Fibroblast of peridontal ligament (primary cell): ENCODE measurements around the gene ARHGEF2.
A peak's percentile ranks its signal among the peaks of the same experiment; 100 is the strongest.
"Not testable (repeated sequence)": the region's sequence is repeated elsewhere in the genome, so short reads cannot be mapped to it uniquely, and the experiment has no call there.

Experiments used
- DNase-seq: peaks from one replicate; pipeline ENCODE4 v3.0.0-alpha.2; 2010; ENCODE audit errors: extremely low read depth

The ARHGEF2 gene

GRCh38 chr1:155990005-155990739 lies 11.8 kb upstream of the ARHGEF2 start:
- DNase-seq, result no peak

- peak; percentile 78 for DNase-seq
Measured at GRCh38 chr1:155989242-155990004, 11.1 kb upstream of the ARHGEF2 start.

DNA sequence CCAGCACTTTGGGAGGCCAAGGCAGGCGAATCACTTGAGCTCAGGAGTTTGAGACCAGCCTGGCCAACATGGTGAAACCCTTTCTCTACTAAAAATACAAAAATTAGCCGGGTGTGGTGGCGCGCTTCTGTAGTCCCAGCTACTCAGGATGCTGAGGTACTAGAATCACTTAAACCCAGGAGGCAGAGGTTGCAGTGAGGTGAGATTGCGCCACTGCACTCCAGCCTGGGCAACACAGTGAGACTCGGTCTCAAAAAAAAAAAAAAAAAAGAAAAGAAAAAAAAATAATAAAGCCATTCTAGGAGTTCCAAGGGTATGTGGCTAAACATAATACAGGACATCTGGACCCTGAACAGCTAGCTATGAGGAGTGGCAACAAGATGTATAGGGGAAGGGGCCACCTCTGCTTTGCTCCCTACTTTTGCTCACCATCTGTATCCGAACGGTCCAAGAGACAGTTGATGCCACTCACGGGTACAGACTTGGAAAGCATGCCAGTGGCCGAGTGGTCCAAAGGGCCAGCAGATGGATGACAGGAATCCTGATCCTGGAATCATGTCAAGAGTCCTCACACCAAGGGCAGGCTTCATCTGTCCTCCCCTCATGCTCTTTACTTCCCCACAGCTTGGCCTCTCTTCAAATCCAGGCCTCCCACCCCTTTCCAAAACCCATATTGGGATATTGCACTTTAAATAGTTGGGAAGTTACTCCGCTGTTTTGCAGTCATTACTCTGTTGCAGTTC lies 6.7 kb upstream of the ARHGEF2 start:
- DNase-seq, result not testable (repeated sequence)

DNA sequence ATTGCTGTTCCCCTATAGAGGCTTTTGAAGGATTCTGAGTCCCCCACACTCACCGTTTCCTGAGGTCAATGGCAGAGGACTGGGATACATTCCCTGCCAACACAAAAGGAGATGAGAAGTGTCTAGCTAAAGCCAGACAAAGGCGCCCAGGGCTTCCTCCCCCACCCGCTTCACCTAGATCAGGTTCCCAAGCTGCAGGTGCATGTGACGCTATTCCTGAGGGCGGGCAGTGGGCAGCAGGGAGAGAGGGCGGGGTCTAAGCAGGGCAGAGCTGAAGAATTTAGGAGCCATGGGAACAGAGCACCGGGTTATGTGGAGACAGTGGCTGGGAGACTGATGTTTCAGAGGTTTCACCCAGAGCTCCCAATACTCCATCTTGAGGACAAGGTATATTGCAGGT lies 6.0 kb upstream of the ARHGEF2 start:
- no peak for DNase-seq

- DNase-seq, result peak; percentile 100
Measured at GRCh38 chr1:155983191-155984024, 5.1 kb upstream of the ARHGEF2 start.

- DNase-seq, result no peak
Measured at GRCh38 chr1:155982106-155982505, 3.8 kb upstream of the ARHGEF2 start.

GRCh38 chr1:155981266-155982088 lies 3.1 kb upstream of the ARHGEF2 start:
- peak; percentile 71 for DNase-seq

DNA sequence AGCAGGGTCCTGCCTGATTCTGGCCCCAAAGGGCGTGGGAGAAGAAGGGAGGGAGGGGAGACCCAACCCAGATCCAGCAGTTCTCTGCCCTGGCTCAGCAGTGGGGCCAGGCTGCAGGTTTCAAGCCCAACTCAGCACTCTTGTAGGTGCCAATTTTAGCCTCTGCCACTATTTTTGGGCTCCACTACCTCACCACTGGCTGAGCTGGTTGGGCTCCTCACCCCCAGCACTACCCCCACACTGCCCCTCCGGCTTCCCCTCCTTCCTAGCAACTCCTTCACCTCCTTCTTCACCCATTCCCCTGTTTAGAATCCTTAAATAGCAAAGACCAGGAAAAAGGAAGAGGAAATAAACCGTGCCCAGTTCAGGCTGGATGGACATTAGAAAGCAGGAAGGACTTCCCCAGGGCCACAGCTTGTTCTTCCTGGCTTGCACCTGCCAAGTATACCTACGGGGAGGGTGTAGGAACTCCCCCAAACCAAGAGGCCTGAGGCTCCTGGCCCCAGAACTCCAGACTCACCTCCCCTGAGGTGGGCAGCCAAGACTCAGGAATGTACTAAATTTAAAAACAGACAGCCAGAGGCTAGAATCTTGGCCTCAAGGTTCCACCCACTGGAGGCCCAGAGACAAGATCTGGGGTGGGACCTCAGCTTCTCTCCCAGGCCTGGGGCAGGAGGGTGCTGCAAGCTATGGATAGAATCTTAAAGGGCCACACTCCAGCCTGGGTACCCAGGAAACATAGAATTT lies 1.4 kb upstream of the ARHGEF2 start:
- DNase-seq, result no peak

- peak; percentile 49 for DNase-seq
Measured at GRCh38 chr1:155978973-155979429, 654 bp upstream of the ARHGEF2 start.

GRCh38 chr1:155977690-155978324 lies 540 bp downstream of the ARHGEF2 start:
- DNase-seq, result no peak

DNA sequence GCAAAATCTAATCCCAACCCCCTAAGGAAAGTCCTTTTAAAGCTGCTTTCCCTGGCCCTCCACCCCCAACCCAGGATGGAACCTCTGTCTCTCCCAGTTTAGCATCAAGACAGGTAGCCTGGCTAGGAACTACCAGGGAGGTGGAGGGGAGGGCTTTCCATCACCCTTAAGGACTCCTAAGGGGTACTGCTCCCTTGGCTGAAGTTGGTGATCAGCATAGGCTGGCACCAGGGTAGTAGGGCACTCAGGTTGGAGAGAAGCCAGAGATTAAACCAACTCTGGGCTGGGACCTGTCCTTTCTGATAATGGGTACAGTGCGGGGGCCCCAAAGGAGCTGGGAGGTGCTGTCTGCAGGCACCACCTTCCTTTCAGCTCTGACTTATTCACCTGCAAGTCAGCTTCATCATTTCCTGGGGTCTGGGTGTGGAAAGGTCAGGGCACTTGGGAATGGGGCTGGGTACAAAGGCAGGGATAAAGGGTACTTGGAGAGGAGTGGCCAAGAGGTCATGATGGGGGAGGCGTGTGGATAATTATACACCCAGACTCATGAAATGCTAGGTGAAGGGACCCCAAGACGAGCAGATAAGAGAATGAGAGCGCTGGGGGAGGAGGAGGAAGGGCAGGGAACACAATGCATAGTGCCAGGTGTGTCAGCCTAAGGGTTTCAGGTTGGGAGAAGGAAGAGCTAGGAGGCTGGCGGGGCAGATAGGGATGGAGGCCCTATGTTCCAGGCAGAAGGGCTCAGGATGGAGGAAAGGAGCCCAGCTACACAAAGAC lies 1.2 kb downstream of the ARHGEF2 start:
- no peak for DNase-seq

DNA sequence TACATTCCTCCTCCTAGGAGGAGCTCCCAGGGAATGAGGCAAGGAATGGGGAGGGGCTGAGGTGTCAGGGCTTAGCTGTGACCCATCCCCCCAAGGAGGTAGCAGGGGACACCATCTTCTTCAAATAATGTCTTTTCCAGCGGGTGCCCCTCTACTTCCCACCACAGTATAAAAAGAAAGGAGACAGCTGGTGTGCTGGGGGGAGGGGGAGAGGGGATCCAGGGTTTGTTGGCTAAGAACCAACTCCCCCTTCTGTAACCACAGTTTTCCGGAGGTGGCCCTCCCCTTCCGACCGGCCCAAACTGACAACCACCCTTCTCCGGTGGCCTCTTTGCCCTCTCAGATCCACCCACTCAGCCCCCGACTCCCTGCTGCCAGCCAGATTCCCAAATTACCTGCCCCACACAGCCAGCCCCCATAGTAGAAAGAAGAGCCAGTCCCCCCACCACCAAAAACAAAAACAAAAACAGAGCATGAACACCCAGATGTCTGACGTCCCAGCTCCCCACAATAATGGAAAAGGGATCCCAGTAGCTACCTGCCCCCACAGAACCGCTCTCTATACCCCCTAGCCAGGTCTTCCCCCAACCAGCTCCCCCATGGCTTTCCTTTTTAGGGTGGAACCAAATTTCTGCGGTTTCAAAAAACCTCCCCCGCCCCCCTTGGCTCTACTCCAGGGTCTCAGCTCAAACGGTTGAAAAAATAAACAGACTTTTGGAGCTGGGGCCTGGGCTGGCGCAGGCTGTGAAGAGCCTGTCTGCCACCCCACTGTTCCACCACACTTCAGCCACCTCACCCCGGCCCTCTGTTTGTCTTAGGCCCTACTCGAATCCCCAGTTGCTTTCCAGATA lies 2.1 kb downstream of the ARHGEF2 start:
- DNase-seq, result peak; percentile 87

- DNase-seq, result no peak
Measured at GRCh38 chr1:155975375-155976061, 2.8 kb downstream of the ARHGEF2 start.

DNA sequence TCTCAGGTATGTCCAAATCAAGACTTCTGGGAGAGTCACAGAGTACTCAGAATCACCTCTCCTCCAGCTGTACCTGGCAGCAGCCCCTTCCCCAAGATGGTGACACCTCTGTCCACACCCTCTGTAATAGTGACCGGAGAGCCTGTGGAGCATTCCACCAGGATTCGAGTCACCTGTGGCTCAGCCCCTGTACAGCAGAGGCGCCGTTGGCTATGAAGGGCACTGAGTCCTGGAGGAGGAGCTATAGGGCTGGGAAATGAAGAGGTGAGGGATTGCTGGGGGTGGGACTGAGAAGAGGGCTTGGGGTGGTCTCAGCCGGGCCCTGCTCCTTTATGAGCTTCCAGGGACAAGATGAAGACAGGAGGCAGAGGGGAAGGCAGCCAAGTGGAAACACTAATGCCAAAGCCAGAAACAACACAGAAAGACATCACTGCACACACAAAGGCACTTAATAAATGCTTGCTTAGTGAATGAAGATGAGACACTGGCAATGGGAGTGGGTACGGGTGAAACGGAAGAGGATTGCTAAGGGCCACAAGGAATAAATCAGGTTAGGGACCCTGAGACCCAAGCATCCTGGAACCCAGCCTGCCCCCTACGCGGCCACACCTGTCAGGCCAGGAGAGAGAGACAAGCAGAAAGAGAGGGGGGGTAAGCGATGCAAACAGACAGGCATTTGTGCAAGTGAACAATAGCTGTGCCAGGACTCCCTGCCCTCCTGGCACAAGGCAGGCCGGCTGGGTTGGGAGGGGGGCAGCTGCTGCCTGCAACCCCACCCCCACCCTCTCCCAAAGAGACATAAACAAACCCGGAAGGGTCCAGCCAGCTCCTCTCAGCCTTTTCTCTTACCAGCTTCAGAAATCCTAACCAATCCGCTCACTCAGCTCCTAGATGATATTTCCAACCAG lies 3.9 kb downstream of the ARHGEF2 start:
- DNase-seq, result peak; percentile 56

DNA sequence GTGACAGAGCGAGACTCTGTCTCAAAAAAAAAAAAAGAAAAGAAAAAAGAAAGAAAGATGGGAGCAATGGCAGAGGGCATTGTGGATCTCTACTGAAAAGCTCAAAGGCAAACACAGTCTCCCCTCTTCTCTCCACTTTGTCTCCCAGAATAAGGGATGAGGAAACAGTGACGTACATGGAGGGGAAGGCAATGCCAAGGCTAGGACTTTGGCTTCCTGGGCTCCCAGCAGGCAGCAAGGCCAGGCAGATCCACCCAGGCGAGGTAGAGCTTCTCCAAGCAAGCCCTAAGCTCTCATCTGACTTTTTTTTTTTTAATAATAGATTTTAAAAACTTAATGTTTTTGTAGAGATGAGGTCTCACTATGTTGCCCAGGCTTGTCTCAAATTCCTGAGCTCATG lies 4.6 kb downstream of the ARHGEF2 start:
- no peak for DNase-seq
